HG03565 (cell line): ENCODE data around the gene GAGE12J.
"Not testable (repeated sequence)": the region's sequence is repeated elsewhere in the genome, so short reads cannot be mapped to it uniquely, and the experiment has no call there.

Experiments used
- ATAC-seq: cut with Tn5 transposase; IDR thresholded peaks from one replicate; pipeline ENCODE4 v1.9.1; 2021; ENCODE audit warnings: mild to moderate bottlenecking, moderate library complexity; ENCODE audit not compliant: unreplicated experiment

The GAGE12J gene

GRCh38 chrX:49309401-49309981, 12.3 kb upstream of the GAGE12J start:
- no peak for ATAC-seq

- ATAC-seq: no peak
Observed at GRCh38 chrX:49310371-49310770, 11.5 kb upstream of the GAGE12J start.

- no peak for ATAC-seq
Observed at GRCh38 chrX:49312176-49312575, 9.7 kb upstream of the GAGE12J start.

- ATAC-seq: no peak
Observed at GRCh38 chrX:49316085-49316484, 5.8 kb upstream of the GAGE12J start.

- not testable (repeated sequence) for ATAC-seq
Observed at GRCh38 chrX:49322266-49322665, 429 bp downstream of the GAGE12J start.

GRCh38 chrX:49323735-49324134, 1.9 kb downstream of the GAGE12J start:
- ATAC-seq: not testable (repeated sequence)

- ATAC-seq: not testable (repeated sequence)
Observed at GRCh38 chrX:49330421-49330820, 8.6 kb downstream of the GAGE12J start.

- not testable (repeated sequence) for ATAC-seq
Observed at GRCh38 chrX:49331282-49331681, 9.4 kb downstream of the GAGE12J start, which contains the start of gene GAGE13. TSS of gene GAGE13 (plus strand) at chrX:49331582. CDS start at chrX:49332738, 1,156 bp downstream.

- not testable (repeated sequence) for ATAC-seq
Observed at GRCh38 chrX:49331841-49332240, 10.0 kb downstream of the GAGE12J start.

GRCh38 chrX:49341449-49341848, 19.6 kb downstream of the GAGE12J start:
- not testable (repeated sequence) for ATAC-seq

- not testable (repeated sequence) for ATAC-seq
Observed at GRCh38 chrX:49344496-49345175, 22.8 kb downstream of the GAGE12J start.

GRCh38 chrX:49345402-49345801, 23.6 kb downstream of the GAGE12J start:
- not testable (repeated sequence) for ATAC-seq

GRCh38 chrX:49346150-49346549, 24.3 kb downstream of the GAGE12J start:
- not testable (repeated sequence) for ATAC-seq
